PC-3 (cell line): Measurements from ENCODE around the gene KCNN1. TPM values are rescaled to one million over a fixed set of nuclear protein-coding genes. Genes with fewer than 3 reads are reported as not detected.

Experiments used
- ATAC-seq: fragments of 200-7000 bp; cut with Tn5 transposase; 2 replicates; pipeline ENCODE4 v1.9.1; 2020; ENCODE audit warnings: mild to moderate bottlenecking, moderate library complexity
- BruUV-seq: library from RNA; stranded (reverse); fragments of 400-500 nt; replicated peaks from 2 replicates; lab custom pipeline; 2021; lab: Mats Ljungman, UMichigan
- CTCF ChIA-PET: fragments of 300-600 bp; sonication (Branson Sonifier 250); formaldehyde crosslinking; loops from one replicate; lab custom pipeline; 2022; ENCODE audit warnings: antibody characterized with exemption; lab: Charles Lee
- POLR2A ChIA-PET: fragments of 300-600 bp; sonication (Branson Sonifier 250); formaldehyde crosslinking; loops from one replicate; lab custom pipeline; 2022; ENCODE audit warnings: antibody characterized with exemption; ENCODE audit not compliant: unreplicated experiment; lab: Charles Lee
- DNase-seq: peaks from one replicate; pipeline ENCODE4 v3.0.0-alpha.2; 2015
- H2AFZ ChIP-seq: fragments of 300-600 bp; sonication (generic); 2 replicates; pipeline ENCODE4 v1.6.0; 2016; ENCODE audit warnings: antibody characterized with exemption, low read length
- H3F3A ChIP-seq: fragments of 300-600 bp; sonication (generic); one replicate; pipeline ENCODE4 v1.6.0; 2017; ENCODE audit warnings: antibody characterized with exemption, low read length, control low read depth, mild to moderate bottlenecking; ENCODE audit not compliant: unreplicated experiment
- H3K27ac ChIP-seq: fragments of 300-600 bp; sonication (generic); 2 replicates; pipeline ENCODE4 v1.5.1; 2016; ENCODE audit warnings: mild to moderate bottlenecking, low read length
- H3K27me3 ChIP-seq: fragments of 300-600 bp; sonication (generic); 2 replicates; pipeline ENCODE4 v1.6.1; 2016; ENCODE audit warnings: low read length, mixed read lengths
- H3K36me3 ChIP-seq: fragments of 300-600 bp; sonication (generic); 2 replicates; pipeline ENCODE4 v1.6.1; 2016; ENCODE audit warnings: low read depth, mixed run types, low read length, mixed read lengths
- H3K4me1 ChIP-seq: fragments of 300-600 bp; sonication (generic); 2 replicates; pipeline ENCODE4 v1.5.1; 2016; ENCODE audit warnings: low read length; ENCODE audit not compliant: insufficient read depth
- H3K4me2 ChIP-seq: fragments of 300-600 bp; sonication (generic); 2 replicates; pipeline ENCODE4 v1.6.0; 2016; ENCODE audit warnings: low read length
- H3K4me3 ChIP-seq: fragments of 300-600 bp; sonication (generic); 2 replicates; pipeline ENCODE4 v1.5.1; 2016; ENCODE audit warnings: mild to moderate bottlenecking, low read length, mixed read lengths
- H3K79me2 ChIP-seq: fragments of 300-600 bp; sonication (generic); 2 replicates; pipeline ENCODE4 v1.6.1; 2017; ENCODE audit warnings: low read length, mixed read lengths
- H3K9ac ChIP-seq: fragments of 300-600 bp; sonication (generic); 2 replicates; pipeline ENCODE4 v1.6.0; 2016; ENCODE audit warnings: mild to moderate bottlenecking, low read length
- H3K9me2 ChIP-seq: fragments of 300-600 bp; sonication (generic); replicated peaks from 2 replicates; pipeline ENCODE4 v1.6.1; 2016; ENCODE audit warnings: mixed run types, low read length, mixed read lengths
- H3K9me3 ChIP-seq: fragments of 300-600 bp; sonication (generic); 2 replicates; pipeline ENCODE4 v1.6.1; 2016; ENCODE audit warnings: low read length, mixed read lengths
- H4K20me1 ChIP-seq: fragments of 300-600 bp; sonication (generic); 2 replicates; pipeline ENCODE4 v1.6.1; 2016; ENCODE audit warnings: low read length, mixed read lengths
- EZH2 ChIP-seq: fragments of 300-600 bp; sonication (generic); IDR thresholded peaks from one replicate; pipeline ENCODE4 v1.6.1; 2017; ENCODE audit warnings: antibody characterized with exemption, mild to moderate bottlenecking, low read length; ENCODE audit not compliant: unreplicated experiment
- EZH2phosphoT487 ChIP-seq: fragments of 300-600 bp; sonication (generic); IDR thresholded peaks from 2 replicates; pipeline ENCODE4 v1.6.1; 2018; ENCODE audit warnings: mild to moderate bottlenecking, antibody characterized with exemption, low read length, borderline replicate concordance
- intact Hi-C: fragments of 100-400 bp; cut with micrococcal nuclease; formaldehyde crosslinking; loops from 2 replicates; pipeline ENCODE4 v1.9.0; 2023
- total RNA-seq: library from RNA; depleted of rRNA; stranded (reverse); fragments of >200 nt; gene quantifications from 2 replicates; pipeline ENCODE4 v1.2.3, GENCODE V29; 2014
- TF ChIP-seq, protein P1 (sequence below): fragments of 300-600 bp; sonication (generic); conservative IDR thresholded peaks from 2 replicates; pipeline ENCODE4 v1.5.1; 2017; ENCODE audit warnings: antibody characterized with exemption, low read depth, mild to moderate bottlenecking, low read length

Gene KCNN1
- total RNA-seq, 1 experiment from 2014 or later, result not detected

DNA sequence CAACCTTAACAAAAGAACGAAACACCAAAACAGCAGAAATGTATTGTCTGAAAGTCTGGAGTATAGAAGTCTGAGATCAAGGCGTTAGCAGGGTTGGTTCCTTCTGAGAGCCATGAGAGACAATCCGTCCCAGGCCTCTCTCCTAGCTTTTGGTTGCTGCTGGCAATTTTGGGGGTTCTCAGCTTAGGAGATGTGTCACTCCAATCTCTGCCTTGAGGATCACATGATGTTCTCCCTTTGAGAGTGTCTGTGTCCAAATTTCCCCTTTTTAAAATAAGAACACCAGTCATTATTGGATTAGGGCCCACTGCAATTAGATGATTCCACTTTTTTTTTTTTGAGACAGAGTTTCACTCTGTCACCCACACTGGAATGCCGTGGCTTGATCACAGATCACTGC, 10.1 kb downstream of the KCNN1 start:
- H3K4me2 ChIP-seq, result no peak overlapping the region
- no peaks in the 10 kb centered on the region for H3K27me3 ChIP-seq
- intact Hi-C loops, result no loop called here
- DNase-seq (no peak), ATAC-seq (no peak)
- no peak overlapping the region for H3K27ac ChIP-seq
- H4K20me1 ChIP-seq, result no peaks in the 10 kb centered on the region
- ChIA-PET POLR2A (no interaction called here), CTCF (interaction anchor here (0.6 kb wide), 1 partner anchor 18 kb away, joined by 4 read pairs; no protein-coding TSS in a partner anchor)
- no peak overlapping the region for H3K9ac ChIP-seq
- no TSS peak for BruUV-seq
- H3K79me2 ChIP-seq, result no peaks in the 10 kb centered on the region
- no peak overlapping the region for H2AFZ ChIP-seq
- H3K9me3 ChIP-seq, result no peaks in the 10 kb centered on the region
- TF ChIP-seq EZH2phosphoT487 (no peak), EZH2 (no peak)
- TF ChIP-seq, protein P1, sequence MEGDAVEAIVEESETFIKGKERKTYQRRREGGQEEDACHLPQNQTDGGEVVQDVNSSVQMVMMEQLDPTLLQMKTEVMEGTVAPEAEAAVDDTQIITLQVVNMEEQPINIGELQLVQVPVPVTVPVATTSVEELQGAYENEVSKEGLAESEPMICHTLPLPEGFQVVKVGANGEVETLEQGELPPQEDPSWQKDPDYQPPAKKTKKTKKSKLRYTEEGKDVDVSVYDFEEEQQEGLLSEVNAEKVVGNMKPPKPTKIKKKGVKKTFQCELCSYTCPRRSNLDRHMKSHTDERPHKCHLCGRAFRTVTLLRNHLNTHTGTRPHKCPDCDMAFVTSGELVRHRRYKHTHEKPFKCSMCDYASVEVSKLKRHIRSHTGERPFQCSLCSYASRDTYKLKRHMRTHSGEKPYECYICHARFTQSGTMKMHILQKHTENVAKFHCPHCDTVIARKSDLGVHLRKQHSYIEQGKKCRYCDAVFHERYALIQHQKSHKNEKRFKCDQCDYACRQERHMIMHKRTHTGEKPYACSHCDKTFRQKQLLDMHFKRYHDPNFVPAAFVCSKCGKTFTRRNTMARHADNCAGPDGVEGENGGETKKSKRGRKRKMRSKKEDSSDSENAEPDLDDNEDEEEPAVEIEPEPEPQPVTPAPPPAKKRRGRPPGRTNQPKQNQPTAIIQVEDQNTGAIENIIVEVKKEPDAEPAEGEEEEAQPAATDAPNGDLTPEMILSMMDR, result no peak
- no peaks in the 10 kb centered on the region for H3K36me3 ChIP-seq
- H3K9me2 ChIP-seq, result no peaks in the 10 kb centered on the region
- H3F3A ChIP-seq, result no peaks in the 10 kb centered on the region
- H3K4me3 ChIP-seq, result no peak overlapping the region
- H3K4me1 ChIP-seq, result no peaks in the 10 kb centered on the region

DNA sequence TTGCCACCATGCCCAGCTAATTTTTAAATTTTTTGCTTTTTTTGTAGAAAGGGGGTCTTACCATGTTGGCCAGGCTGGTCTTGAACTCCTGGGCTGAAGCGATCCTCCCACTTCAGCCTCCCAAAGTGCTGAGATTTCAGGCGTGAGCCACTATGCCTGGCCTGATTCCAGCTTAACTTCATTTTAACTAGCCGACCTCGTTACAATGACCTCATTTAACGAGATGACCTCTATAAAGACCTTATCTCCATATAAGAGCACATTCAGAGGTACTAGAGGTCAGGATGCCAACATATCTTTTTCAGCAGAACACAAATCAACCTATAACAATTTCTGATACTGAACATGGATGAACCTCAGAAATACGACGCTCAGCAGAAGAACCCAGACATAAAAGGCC, 10.6 kb downstream of the KCNN1 start:
- no peaks in the 10 kb centered on the region for H3K79me2 ChIP-seq
- ATAC-seq (no peak), DNase-seq (no peak)
- H3K9me3 ChIP-seq, result no peaks in the 10 kb centered on the region
- H3K4me3 ChIP-seq, result no peak overlapping the region
- no TSS peak for BruUV-seq
- no peak overlapping the region for H3K9ac ChIP-seq
- H3K36me3 ChIP-seq, result no peaks in the 10 kb centered on the region
- H3K4me1 ChIP-seq, result no peaks in the 10 kb centered on the region
- H3K27me3 ChIP-seq, result no peaks in the 10 kb centered on the region
- TF ChIP-seq EZH2phosphoT487, result no peak
- H3K4me2 ChIP-seq, result no peak overlapping the region
- intact Hi-C loops, result no loop called here
- CTCF ChIA-PET, result interaction anchor here (0.6 kb wide), 1 partner anchor 17 kb away, joined by 4 read pairs; no protein-coding TSS in a partner anchor
- H3F3A ChIP-seq, result no peaks in the 10 kb centered on the region
- H4K20me1 ChIP-seq, result no peaks in the 10 kb centered on the region
- POLR2A ChIA-PET, result no interaction called here
- H3K27ac ChIP-seq, result no peak overlapping the region
- H2AFZ ChIP-seq, result no peak overlapping the region
- no peaks in the 10 kb centered on the region for H3K9me2 ChIP-seq

DNA sequence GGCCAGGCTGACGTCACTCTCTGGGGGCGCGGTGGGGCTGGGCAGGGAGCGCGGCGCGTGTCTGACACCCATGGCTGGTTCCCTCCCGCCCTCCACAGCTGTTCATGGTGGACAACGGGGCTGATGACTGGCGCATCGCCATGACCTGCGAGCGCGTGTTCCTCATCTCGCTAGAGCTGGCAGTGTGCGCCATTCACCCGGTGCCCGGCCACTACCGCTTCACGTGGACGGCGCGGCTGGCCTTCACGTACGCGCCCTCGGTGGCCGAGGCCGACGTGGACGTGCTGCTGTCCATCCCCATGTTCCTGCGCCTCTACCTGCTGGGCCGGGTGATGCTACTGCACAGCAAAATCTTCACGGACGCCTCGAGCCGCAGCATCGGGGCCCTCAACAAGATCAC, 14.7 kb downstream of the KCNN1 start:
- DNase-seq, result no peak
- Histone ChIP-seq H2AFZ (no peak overlapping the region), H3K36me3 (no peaks in the 10 kb centered on the region), H3K27ac (no peak overlapping the region), H3K4me1 (no peaks in the 10 kb centered on the region), H4K20me1 (no peaks in the 10 kb centered on the region), H3K4me2 (no peak overlapping the region), H3K79me2 (no peaks in the 10 kb centered on the region), H3K9me3 (no peaks in the 10 kb centered on the region), H3K9me2 (no peaks in the 10 kb centered on the region), H3F3A (no peaks in the 10 kb centered on the region), H3K9ac (no peak overlapping the region), H3K4me3 (no peak overlapping the region), H3K27me3 (no peaks in the 10 kb centered on the region)
- ATAC-seq, result no peak
- TF ChIP-seq, protein P1, result no peak
- TF ChIP-seq EZH2, result no peak
- intact Hi-C loops, result no loop called here
- ChIA-PET POLR2A (no interaction called here), CTCF (no interaction called here)
- BruUV-seq, result no TSS peak
